Hepatocyte (in vitro differentiated cells): Measurements from ENCODE around the gene COL24A1. TPM values are rescaled to one million over a fixed set of nuclear protein-coding genes. Genes with fewer than 3 reads are reported as not detected.
A peak's percentile ranks its signal among the peaks of the same experiment; 100 is the strongest.

Experiments
- DNase-seq: peaks from one replicate; pipeline ENCODE4 v3.0.0-alpha.2; 2016; ENCODE audit warnings: low spot score
- H2AFZ ChIP-seq: fragments of 200-600 bp; sonication (generic); 2 replicates; pipeline ENCODE4 v1.6.0; 2016; ENCODE audit warnings: antibody characterized with exemption, mild to moderate bottlenecking
- H3K27ac ChIP-seq: fragments of 200-600 bp; sonication (generic); 2 replicates; pipeline ENCODE4 v1.5.1; 2016; ENCODE audit warnings: mild to moderate bottlenecking
- H3K27me3 ChIP-seq: fragments of 200-600 bp; sonication (generic); 2 replicates; pipeline ENCODE4 v1.6.1; 2016
- H3K36me3 ChIP-seq: fragments of 200-600 bp; sonication (generic); replicated peaks from 2 replicates; pipeline ENCODE4 v1.5.1; 2016; ENCODE audit warnings: low read depth; ENCODE audit not compliant: insufficient read depth
- H3K4me1 ChIP-seq: fragments of 200-600 bp; sonication (generic); 2 replicates; pipeline ENCODE4 v1.5.1; 2016; ENCODE audit warnings: mild to moderate bottlenecking, moderate library complexity; ENCODE audit not compliant: insufficient read depth
- H3K4me2 ChIP-seq: fragments of 200-600 bp; sonication (generic); 2 replicates; pipeline ENCODE4 v1.6.0; 2016
- H3K4me3 ChIP-seq: fragments of 200-600 bp; sonication (generic); 2 replicates; pipeline ENCODE4 v1.5.1; 2016; ENCODE audit warnings: mild to moderate bottlenecking
- H3K79me2 ChIP-seq: fragments of 200-600 bp; sonication (generic); 2 replicates; pipeline ENCODE4 v1.6.0; 2017; ENCODE audit warnings: mild to moderate bottlenecking
- H3K9me2 ChIP-seq: fragments of 200-600 bp; sonication (generic); replicated peaks from 2 replicates; pipeline ENCODE4 v1.6.0; 2017; ENCODE audit warnings: mild to moderate bottlenecking; ENCODE audit not compliant: insufficient read depth
- H3K9me3 ChIP-seq: fragments of 200-600 bp; sonication (generic); 2 replicates; pipeline ENCODE4 v1.5.1; 2016; ENCODE audit warnings: low read depth, mild to moderate bottlenecking
- H4K20me1 ChIP-seq: fragments of 200-600 bp; sonication (generic); 2 replicates; pipeline ENCODE4 v1.6.0; 2016; ENCODE audit warnings: mild to moderate bottlenecking; ENCODE audit not compliant: insufficient read depth, poor library complexity, severe bottlenecking
- CTCF ChIP-seq: fragments of 200-600 bp; sonication (generic); IDR thresholded peaks from 2 replicates; pipeline ENCODE4 v1.5.1; 2016; ENCODE audit warnings: antibody characterized with exemption, mild to moderate bottlenecking; ENCODE audit not compliant: poor library complexity
- EZH2 ChIP-seq: fragments of 200-600 bp; sonication (generic); IDR thresholded peaks from 2 replicates; pipeline ENCODE4 v1.6.1; 2016; ENCODE audit warnings: antibody characterized with exemption, mild to moderate bottlenecking, borderline replicate concordance
- EZH2phosphoT487 ChIP-seq: fragments of 200-600 bp; sonication (generic); IDR thresholded peaks from one replicate; pipeline ENCODE4 v1.6.1; 2018; ENCODE audit warnings: antibody characterized with exemption, mild to moderate bottlenecking, low read depth, moderate library complexity; ENCODE audit not compliant: unreplicated experiment, severe bottlenecking
- WGBS: methylation state at CpG from one replicate; pipeline ENCODE4 v1.1.6; 2016; ENCODE audit warnings: low lambda C conversion rate; ENCODE audit errors: missing lambda C conversion rate; 5-methylcytosine and 5-hydroxymethylcytosine counted together
- polyA plus RNA-seq: library from polyadenylated mRNA; unstranded; fragments of >200 nt; fragmentation: Nextera tagmentation; extraction: Ambion mirVana; gene quantifications from 2 replicates; pipeline ENCODE4 v1.2.1, GENCODE V29; 2016
- total RNA-seq: library from RNA; depleted of rRNA; stranded (reverse); fragments of >200 nt; gene quantifications from 2 replicates; pipeline ENCODE4 v1.2.3, GENCODE V29; 2014

The COL24A1 gene
- total and polyA plus RNA-seq, 2 experiments from 2014 or later, result 2.4 to 2.7 TPM

GRCh38 chr1:85857991-85858390 lies 298.6 kb downstream of the COL24A1 start:
- Histone ChIP-seq H4K20me1 (no peaks in the 10 kb centered on the region), H3K4me1 (no peaks in the 10 kb centered on the region), H3K36me3 (no peaks in the 10 kb centered on the region), H3K9me2 (no peaks in the 10 kb centered on the region), H3K4me3 (no peak overlapping the region), H3K9me3 (no peaks in the 10 kb centered on the region), H3K4me2 (no peak overlapping the region), H2AFZ (no peak overlapping the region), H3K79me2 (no peaks in the 10 kb centered on the region), H3K27ac (no peak overlapping the region), H3K27me3 (no peaks in the 10 kb centered on the region)
- TF ChIP-seq CTCF (no peak), EZH2phosphoT487 (no peak), EZH2 (no peak)
- DNase-seq, result no peak

- Histone ChIP-seq H3K27ac (no peak overlapping the region), H2AFZ (no peak overlapping the region), H4K20me1 (no peaks in the 10 kb centered on the region), H3K4me1 (no peaks in the 10 kb centered on the region), H3K9me3 (no peaks in the 10 kb centered on the region), H3K36me3 (no peaks in the 10 kb centered on the region), H3K4me2 (peak overlapping the region; percentile 17), H3K79me2 (no peaks in the 10 kb centered on the region), H3K9me2 (no peaks in the 10 kb centered on the region), H3K4me3 (no peak overlapping the region), H3K27me3 (no peaks in the 10 kb centered on the region)
- TF ChIP-seq CTCF, result peak; percentile 18
- no peak for TF ChIP-seq EZH2
- peak; percentile 12 for DNase-seq
- WGBS, result 15% methylated on average over 2 of the region's 2 CpGs
These were observed 306.3 kb downstream of the COL24A1 start for GRCh38 chr1:85850238-85850637.

DNA sequence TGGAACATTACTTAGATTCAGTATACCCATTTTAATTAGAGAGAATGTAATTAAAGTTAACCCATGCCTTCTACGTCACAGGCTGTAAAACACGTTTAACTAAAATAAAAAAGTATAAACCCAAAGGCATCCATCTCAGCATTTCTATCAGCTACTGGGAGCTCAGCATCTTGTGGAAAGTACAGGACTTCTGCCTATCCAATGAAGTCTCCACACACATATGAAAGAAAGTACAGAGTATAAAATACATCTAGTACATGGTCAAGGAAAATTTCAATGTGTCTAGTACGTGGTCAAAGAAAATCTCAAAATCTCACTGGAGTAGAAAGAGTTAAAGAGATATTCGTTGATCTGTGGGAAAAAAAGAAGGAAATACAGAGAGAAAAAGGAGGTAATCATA lies 306.9 kb downstream of the COL24A1 start:
- Histone ChIP-seq H3K27ac (no peak overlapping the region), H2AFZ (no peak overlapping the region), H3K27me3 (no peaks in the 10 kb centered on the region), H3K9me3 (no peaks in the 10 kb centered on the region), H4K20me1 (no peaks in the 10 kb centered on the region), H3K4me2 (peak overlapping the region; percentile 17), H3K4me3 (no peak overlapping the region), H3K36me3 (no peaks in the 10 kb centered on the region), H3K9me2 (no peaks in the 10 kb centered on the region), H3K79me2 (no peaks in the 10 kb centered on the region), H3K4me1 (no peaks in the 10 kb centered on the region)
- WGBS, result 63% methylated on average over 4 of the region's 4 CpGs
- DNase-seq, result no peak
- no peak for TF ChIP-seq CTCF

DNA sequence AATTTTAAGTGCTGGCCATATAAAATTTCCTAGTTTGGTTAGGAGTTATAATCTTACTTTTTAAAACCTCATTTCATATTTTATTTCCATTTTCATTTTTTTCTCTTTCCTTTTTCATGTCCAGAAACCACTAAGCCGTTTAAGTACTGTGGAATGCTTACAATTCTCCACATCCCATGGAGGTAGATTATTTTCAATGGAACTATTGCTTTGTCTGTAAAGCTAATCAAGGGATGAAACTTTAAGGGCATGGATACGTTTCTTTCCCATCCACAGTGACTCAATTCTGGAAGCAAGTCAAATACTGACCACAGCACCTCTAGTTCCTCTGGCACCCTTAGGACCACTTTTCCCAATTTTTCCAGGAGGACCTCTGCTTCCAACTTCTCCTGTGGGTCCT lies 309.2 kb downstream of the COL24A1 start:
- H3K79me2 ChIP-seq, result no peaks in the 10 kb centered on the region
- WGBS, result 63% methylated on average over 2 of the region's 2 CpGs
- no peaks in the 10 kb centered on the region for H4K20me1 ChIP-seq
- H3K27ac ChIP-seq, result no peak overlapping the region
- H3K36me3 ChIP-seq, result no peaks in the 10 kb centered on the region
- H3K4me3 ChIP-seq, result no peak overlapping the region
- H3K4me2 ChIP-seq, result no peak overlapping the region
- no peaks in the 10 kb centered on the region for H3K9me3 ChIP-seq
- DNase-seq, result no peak
- H3K4me1 ChIP-seq, result no peaks in the 10 kb centered on the region
- no peak overlapping the region for H2AFZ ChIP-seq
- TF ChIP-seq CTCF (no peak), EZH2 (no peak), EZH2phosphoT487 (no peak)
- no peaks in the 10 kb centered on the region for H3K9me2 ChIP-seq
- H3K27me3 ChIP-seq, result no peaks in the 10 kb centered on the region
